H1 (cell line): ENCODE measurements around the gene CRTAP. TPM values are rescaled to one million over a fixed set of nuclear protein-coding genes. Genes with fewer than 3 reads are reported as not detected.

Experiments
- BCL11A ChIP-seq, 2 experiments: IDR thresholded peaks; one replicate each; pipeline ENCODE4 v1.6.1; 2011; ENCODE audit warnings: low read depth in 2 of 2, low read length in 2 of 2, mild to moderate bottlenecking in 2 of 2
- CEBPB ChIP-seq: IDR thresholded peaks from 2 replicates; pipeline ENCODE4 v1.6.1; 2012; ENCODE audit warnings: low read depth, low read length
- CTBP2 ChIP-seq: IDR thresholded peaks from 2 replicates; pipeline ENCODE4 v1.7.0; 2011; ENCODE audit warnings: borderline replicate concordance, mild to moderate bottlenecking, moderate library complexity, mixed read lengths, low read length; ENCODE audit not compliant: insufficient read depth, insufficient read length
- EGR1 ChIP-seq: IDR thresholded peaks from 2 replicates; pipeline ENCODE4 v1.6.1; 2011; ENCODE audit warnings: low read depth, low read length, borderline replicate concordance
- KDM5A ChIP-seq: fragments of 200-600 bp; IDR thresholded peaks from 2 replicates; pipeline ENCODE4 v1.7.1; 2012; ENCODE audit warnings: mild to moderate bottlenecking, low read length, inconsistent platforms, mixed read lengths
- POLR2AphosphoS5 ChIP-seq: IDR thresholded peaks from 2 replicates; pipeline ENCODE4 v1.6.1; 2011; ENCODE audit warnings: low read depth, low read length
- POU5F1 ChIP-seq: IDR thresholded peaks from 2 replicates; pipeline ENCODE4 v1.6.1; 2011; ENCODE audit warnings: low read depth, mild to moderate bottlenecking, low read length, moderate library complexity
- RFX5 ChIP-seq: IDR thresholded peaks from 2 replicates; pipeline ENCODE4 v1.6.1; 2011; ENCODE audit warnings: low read depth, low read length, improper control_type of control experiment, borderline replicate concordance
- RNF2 ChIP-seq: fragments of 200-900, 300-1000 bp; sonication (generic); IDR thresholded peaks from 2 replicates; pipeline ENCODE4 v1.7.1; 2016; ENCODE audit warnings: borderline replicate concordance, low read depth, mild to moderate bottlenecking, antibody characterized with exemption, low read length; ENCODE audit not compliant: poor library complexity, severe bottlenecking; ENCODE audit errors: missing control alignments
- SP4 ChIP-seq: IDR thresholded peaks from 2 replicates; pipeline ENCODE4 v1.6.1; 2012; ENCODE audit warnings: low read length, inconsistent platforms
- TAF1 ChIP-seq: IDR thresholded peaks from 2 replicates; pipeline ENCODE4 v1.6.1; 2011; ENCODE audit warnings: mild to moderate bottlenecking, low read depth, low read length
- TEAD4 ChIP-seq: IDR thresholded peaks from 2 replicates; pipeline ENCODE4 v1.6.1; 2012; ENCODE audit warnings: low read depth, low read length, inconsistent platforms, mixed read lengths
- polyA plus RNA-seq, 7 experiments: library from polyadenylated mRNA; depleted of rRNA in 3 of 7; stranded (reverse) in 5 of 7; unstranded in 2 of 7; fragments of >200 nt in 5 of 7; fragments of 200-250 nt in 2 of 7; gene quantifications; 1 replicate in 5 of 7; 2 replicates in 1 of 7; 4 replicates in 1 of 7; pipeline versions ENCODE4 v1.2.1 to v1.2.3, GENCODE V29; 2011 to 2013; ENCODE audit warnings: missing spikeins in 2 of 7, mixed read lengths in 2 of 7
- total RNA-seq: library from RNA; stranded (reverse); fragmentation: NEBNext Ultra II Directional; extraction: Animal tissue kit (Norgen Biotek cat#: 25700); gene quantifications from 2 replicates; pipeline ENCODE4 v1.2.1, GENCODE V29; 2021
- TF ChIP-seq, protein P1 (sequence below): fragments of 300-600 bp; sonication (generic); IDR thresholded peaks from 2 replicates; pipeline ENCODE4 v1.7.1; 2012; ENCODE audit warnings: low read length, moderate library complexity, mild to moderate bottlenecking, inconsistent platforms; ENCODE audit not compliant: insufficient replicate concordance

The CRTAP gene
- total and polyA plus RNA-seq, 2 of the 8 experiments (the other 6 are each of a cell fraction or from before 2014, with no cell fraction given) = 159 to 188 TPM

DNA sequence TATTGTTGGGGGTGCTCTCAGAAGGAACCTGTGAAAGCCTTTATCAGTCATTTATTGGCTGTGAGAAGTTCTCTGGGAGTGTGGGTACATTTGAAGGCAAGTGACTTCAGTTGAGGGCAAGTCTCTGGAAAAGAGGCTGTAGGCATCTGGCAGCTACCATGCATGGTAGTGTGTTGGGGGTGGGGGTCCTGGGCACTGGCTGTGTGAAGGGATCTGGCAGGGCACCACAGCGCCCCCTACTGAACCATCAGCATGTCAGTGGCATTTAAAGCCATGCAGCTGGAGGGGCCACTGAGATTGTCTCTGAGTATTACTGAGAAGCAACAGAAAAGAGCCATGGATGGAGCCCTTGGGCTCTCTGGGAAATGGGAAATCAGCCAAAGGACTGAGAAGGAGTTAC, 30.6 kb downstream of the CRTAP start (continued):
- TF ChIP-seq, protein P1, sequence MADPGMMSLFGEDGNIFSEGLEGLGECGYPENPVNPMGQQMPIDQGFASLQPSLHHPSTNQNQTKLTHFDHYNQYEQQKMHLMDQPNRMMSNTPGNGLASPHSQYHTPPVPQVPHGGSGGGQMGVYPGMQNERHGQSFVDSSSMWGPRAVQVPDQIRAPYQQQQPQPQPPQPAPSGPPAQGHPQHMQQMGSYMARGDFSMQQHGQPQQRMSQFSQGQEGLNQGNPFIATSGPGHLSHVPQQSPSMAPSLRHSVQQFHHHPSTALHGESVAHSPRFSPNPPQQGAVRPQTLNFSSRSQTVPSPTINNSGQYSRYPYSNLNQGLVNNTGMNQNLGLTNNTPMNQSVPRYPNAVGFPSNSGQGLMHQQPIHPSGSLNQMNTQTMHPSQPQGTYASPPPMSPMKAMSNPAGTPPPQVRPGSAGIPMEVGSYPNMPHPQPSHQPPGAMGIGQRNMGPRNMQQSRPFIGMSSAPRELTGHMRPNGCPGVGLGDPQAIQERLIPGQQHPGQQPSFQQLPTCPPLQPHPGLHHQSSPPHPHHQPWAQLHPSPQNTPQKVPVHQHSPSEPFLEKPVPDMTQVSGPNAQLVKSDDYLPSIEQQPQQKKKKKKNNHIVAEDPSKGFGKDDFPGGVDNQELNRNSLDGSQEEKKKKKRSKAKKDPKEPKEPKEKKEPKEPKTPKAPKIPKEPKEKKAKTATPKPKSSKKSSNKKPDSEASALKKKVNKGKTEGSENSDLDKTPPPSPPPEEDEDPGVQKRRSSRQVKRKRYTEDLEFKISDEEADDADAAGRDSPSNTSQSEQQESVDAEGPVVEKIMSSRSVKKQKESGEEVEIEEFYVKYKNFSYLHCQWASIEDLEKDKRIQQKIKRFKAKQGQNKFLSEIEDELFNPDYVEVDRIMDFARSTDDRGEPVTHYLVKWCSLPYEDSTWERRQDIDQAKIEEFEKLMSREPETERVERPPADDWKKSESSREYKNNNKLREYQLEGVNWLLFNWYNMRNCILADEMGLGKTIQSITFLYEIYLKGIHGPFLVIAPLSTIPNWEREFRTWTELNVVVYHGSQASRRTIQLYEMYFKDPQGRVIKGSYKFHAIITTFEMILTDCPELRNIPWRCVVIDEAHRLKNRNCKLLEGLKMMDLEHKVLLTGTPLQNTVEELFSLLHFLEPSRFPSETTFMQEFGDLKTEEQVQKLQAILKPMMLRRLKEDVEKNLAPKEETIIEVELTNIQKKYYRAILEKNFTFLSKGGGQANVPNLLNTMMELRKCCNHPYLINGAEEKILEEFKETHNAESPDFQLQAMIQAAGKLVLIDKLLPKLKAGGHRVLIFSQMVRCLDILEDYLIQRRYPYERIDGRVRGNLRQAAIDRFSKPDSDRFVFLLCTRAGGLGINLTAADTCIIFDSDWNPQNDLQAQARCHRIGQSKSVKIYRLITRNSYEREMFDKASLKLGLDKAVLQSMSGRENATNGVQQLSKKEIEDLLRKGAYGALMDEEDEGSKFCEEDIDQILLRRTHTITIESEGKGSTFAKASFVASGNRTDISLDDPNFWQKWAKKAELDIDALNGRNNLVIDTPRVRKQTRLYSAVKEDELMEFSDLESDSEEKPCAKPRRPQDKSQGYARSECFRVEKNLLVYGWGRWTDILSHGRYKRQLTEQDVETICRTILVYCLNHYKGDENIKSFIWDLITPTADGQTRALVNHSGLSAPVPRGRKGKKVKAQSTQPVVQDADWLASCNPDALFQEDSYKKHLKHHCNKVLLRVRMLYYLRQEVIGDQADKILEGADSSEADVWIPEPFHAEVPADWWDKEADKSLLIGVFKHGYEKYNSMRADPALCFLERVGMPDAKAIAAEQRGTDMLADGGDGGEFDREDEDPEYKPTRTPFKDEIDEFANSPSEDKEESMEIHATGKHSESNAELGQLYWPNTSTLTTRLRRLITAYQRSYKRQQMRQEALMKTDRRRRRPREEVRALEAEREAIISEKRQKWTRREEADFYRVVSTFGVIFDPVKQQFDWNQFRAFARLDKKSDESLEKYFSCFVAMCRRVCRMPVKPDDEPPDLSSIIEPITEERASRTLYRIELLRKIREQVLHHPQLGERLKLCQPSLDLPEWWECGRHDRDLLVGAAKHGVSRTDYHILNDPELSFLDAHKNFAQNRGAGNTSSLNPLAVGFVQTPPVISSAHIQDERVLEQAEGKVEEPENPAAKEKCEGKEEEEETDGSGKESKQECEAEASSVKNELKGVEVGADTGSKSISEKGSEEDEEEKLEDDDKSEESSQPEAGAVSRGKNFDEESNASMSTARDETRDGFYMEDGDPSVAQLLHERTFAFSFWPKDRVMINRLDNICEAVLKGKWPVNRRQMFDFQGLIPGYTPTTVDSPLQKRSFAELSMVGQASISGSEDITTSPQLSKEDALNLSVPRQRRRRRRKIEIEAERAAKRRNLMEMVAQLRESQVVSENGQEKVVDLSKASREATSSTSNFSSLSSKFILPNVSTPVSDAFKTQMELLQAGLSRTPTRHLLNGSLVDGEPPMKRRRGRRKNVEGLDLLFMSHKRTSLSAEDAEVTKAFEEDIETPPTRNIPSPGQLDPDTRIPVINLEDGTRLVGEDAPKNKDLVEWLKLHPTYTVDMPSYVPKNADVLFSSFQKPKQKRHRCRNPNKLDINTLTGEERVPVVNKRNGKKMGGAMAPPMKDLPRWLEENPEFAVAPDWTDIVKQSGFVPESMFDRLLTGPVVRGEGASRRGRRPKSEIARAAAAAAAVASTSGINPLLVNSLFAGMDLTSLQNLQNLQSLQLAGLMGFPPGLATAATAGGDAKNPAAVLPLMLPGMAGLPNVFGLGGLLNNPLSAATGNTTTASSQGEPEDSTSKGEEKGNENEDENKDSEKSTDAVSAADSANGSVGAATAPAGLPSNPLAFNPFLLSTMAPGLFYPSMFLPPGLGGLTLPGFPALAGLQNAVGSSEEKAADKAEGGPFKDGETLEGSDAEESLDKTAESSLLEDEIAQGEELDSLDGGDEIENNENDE = no peak
- TF ChIP-seq KDM5A = no peak
- no peak for TF ChIP-seq RNF2
- no peak; the same call in 1 of the 2 replicates for TF ChIP-seq POLR2AphosphoS5
- TF ChIP-seq TEAD4 = no peak
- no peak for TF ChIP-seq EGR1
- TF ChIP-seq TAF1 = no peak
- no peak for TF ChIP-seq CTBP2
- TF ChIP-seq POU5F1 = no peak
- TF ChIP-seq RFX5 = no peak
- no peak for TF ChIP-seq BCL11A (IDR thresholded peaks at IDR 0.05; ENCODE audit: low read depth in 2 of 2, low read length in 2 of 2)
- TF ChIP-seq CEBPB = no peak
- TF ChIP-seq SP4 = no peak
